ENCODE measurements around the gene KANK3.
"Not testable (repeated sequence)": the region's sequence is repeated elsewhere in the genome, so short reads cannot be mapped to it uniquely, and the experiment has no call there.

KANK3 gene

GRCh38 chr19:8318835-8319234, 24.2 kb downstream of the KANK3 start:
- not testable (repeated sequence) for DNase-seq (ENCODE audit: low read depth, low spot score)

DNA sequence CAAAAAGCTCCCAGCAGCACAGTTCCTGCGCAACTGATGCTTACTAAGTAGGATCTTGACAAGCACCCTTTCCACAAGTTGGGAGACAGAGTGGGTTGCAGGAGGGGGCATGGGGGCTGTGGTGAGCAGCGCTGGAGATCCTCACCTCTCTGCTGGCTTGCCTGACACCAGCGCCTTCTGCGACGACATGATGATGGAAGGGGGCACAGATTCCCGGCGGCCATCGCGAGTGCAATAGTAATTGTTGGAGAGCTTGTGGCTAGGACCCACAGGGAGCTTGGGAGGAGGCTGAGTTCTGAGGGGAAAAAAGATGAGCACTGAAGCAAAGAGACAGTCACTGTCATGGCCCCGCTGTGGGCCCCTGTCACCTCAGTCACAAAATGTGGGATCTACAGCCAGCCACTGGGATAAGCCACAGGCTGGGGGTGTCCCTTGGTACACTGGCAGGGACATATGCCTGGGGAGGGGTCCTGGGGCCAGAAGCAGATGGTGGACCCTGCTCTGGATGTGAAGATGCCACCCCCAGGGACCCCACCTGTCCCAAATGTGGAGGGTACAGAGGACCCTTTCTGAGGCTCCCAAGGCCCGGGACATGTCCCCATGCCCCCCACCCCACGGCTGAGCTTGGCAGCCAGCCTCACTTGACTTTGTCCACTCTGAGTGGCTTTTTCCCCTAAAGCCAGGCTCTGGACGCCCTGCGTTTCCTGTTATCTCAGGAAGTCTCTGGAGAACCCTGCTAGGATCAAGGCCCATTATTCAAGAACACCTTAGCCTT, 26.5 kb downstream of the KANK3 start:
- no peak for DNase-seq (ENCODE audit: low read depth, low spot score)

DNA sequence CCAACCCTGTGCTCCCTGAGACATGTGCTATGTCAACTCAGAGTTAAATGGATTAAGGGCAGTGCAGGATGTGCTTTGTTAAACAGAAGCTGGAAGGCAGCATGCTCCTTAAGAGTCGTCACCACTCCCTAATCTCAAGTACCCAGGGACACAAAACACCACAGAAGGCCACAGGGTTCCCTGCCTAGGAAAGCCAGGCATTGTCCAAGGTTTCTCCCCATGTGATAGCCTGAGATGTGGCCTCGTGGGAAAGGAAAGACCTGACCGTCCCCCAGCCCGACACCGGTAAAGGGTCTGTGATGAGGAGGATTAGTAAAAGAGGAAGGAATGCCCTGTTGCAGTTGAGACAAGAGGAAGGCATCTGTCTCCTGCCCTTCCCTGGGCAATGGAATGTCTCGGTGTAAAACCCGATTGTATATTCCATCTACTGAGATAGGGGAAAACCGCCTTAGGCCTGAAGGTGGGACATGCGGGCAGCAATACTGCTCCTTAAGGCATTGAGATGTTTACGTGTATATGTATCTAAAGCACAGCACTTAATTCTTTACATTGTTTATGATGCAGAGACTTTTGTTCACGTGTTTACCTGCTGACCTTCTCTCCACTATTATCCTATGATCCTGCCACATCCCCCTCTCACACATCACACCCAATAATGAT, 28.0 kb downstream of the KANK3 start:
- not testable (repeated sequence) for DNase-seq (ENCODE audit: low read depth, low spot score)

GRCh38 chr19:8311461-8312260, 31.4 kb downstream of the KANK3 start:
- DNase-seq (ENCODE audit: low read depth, low spot score): no peak

DNA sequence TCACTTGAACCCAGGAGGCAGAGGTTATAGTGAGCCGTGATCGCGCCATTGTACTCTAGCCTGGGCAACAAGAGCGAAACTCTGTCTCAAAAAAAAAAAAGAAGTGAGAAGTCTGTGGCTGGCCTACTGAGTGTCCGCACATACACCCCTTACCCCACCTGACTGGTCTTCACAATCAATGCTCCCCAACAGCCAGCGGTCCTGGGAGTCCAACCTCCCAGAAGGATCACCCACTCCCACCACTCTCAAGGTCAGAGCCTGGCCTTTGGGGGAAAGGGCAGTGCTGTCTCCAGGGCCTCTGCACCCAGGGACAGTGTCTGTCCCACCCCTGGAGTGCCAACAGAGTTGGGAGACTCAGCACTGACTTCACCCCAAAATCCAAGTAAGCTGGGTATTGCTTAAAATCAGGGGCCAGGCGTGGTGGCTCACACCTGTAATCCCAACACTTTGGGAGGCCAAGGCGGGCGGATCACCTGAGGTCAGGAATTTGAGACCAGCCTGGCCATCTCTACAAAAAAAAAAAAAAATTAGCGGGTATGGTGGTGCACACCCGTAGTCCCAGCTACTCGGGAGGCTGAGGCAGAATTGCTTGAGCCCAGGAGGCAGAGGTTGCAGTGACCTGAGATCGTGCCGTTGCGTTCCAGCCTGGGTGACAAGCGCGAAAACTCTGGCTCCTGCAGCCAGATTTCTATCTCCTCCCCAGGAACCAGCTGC, 32.6 kb downstream of the KANK3 start:
- no peak for DNase-seq (ENCODE audit: low read depth, low spot score)

GRCh38 chr19:8308891-8309291, 34.2 kb downstream of the KANK3 start:
- no peak for DNase-seq (ENCODE audit: low read depth, low spot score)

DNA sequence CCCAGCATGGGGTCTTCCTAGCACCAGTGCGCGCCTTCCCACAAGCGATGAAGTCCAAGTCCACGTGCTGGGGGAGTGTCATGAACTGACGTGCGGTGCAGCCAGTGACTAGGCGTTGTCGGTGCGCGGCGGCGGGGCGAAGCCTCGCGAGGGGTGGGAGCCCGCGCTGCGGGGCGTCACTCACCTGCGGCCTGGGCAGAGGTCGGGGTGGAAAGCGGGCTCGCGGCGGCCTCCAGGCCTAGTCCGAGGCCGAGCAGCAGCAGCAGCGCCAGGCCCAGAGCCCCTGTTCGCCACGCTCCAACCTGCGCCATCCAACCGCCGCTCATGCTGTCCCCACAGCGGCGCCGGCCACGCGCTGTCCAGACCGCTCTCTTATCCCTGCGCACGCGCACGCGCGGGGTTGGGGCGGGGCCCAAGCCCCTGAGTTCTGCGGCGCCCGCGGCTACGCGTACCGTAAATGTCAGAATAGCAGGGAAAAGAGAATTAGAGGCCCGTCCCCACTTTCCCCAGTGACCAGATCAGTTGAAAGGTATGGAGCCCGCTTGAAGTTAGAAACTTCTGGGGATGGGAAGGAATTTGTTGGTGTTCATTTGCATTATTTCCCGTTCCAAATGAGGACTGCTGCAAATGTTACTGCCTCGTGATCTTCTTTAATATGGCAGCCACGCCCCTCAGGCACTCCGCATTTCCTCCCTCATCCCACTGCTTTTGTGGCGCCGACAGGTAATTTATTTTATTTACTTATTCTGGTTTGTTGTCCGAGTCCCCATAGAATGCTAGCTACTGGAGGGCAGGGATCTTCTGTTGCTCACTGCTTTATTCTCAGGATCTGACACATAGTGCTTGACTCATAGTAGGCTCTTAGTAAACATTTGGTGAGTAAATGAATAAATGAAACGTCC, 34.8 kb downstream of the KANK3 start, which contains the start of gene CD320:
Gene CD320, minus strand, starts transcription at position 394 of the 902 bp plus-strand sequence. Its CDS starts 68 bp downstream, at position 326.
- no peak for DNase-seq (ENCODE audit: low read depth, low spot score)

- no peak for DNase-seq (ENCODE audit: low read depth, low spot score)
These were observed 35.6 kb downstream of the KANK3 start for GRCh38 chr19:8307400-8307964.

- DNase-seq (ENCODE audit: low read depth, low spot score): no peak
These were observed 36.6 kb downstream of the KANK3 start for GRCh38 chr19:8306235-8307054.

DNA sequence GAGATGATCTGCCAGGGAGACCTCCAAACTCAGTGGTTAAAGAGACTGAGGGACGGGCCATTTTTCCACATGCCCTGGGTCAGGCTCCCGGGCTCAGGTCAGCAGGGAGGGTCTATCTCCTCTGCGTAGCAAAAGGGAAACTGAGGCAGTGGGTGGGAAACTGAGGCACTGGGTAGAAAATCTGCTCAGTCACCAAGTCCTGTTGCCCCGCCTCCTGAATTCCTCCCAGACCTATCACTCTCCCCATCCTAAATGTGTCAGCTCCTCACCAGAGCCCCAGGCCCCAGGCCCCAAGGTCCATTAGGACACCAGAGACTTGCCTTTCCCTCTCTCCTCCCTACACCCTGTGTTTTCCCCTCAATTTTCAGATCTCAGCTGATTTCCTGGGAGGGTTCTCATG, 37.3 kb downstream of the KANK3 start:
- no peak for DNase-seq (ENCODE audit: low read depth, low spot score)

DNA sequence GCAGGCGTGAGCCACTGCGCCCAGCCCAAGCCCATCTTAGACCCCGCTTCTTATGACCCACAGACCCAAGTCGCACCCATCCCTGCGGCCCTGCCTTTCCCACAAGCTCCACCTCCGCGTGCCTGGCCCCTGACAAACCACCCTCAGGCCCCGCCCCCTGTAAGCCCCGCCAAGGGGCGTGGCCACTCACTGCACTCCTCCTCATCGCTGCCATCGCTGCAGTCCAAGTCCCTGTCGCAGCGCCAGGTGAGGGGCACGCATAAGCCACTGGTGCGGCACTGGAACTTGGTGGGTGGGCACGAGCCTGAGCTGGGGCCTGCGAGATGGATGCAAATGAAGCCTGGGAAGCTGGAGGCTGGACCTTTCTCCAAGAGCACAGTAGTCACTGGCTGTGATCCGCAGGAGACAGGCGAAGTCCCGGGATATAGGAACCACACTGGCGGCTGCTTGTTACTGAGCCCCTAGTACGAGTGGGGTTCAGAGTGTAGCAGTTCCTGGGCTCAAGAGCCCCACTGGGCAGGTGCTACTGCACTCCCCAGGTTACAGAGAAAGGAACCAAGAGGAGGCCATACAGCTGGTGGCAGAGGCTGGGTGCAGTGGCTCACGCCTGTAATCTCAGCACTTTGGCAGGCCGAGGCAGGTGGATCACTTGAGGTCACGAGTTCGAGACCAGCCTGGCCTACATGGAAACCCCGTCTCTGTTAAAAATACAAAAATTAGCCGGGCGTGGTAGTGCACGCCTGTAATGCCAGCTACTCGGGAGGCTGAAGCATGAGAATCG, 38.0 kb downstream of the KANK3 start:
- no peak for DNase-seq (ENCODE audit: low read depth, low spot score)

DNA sequence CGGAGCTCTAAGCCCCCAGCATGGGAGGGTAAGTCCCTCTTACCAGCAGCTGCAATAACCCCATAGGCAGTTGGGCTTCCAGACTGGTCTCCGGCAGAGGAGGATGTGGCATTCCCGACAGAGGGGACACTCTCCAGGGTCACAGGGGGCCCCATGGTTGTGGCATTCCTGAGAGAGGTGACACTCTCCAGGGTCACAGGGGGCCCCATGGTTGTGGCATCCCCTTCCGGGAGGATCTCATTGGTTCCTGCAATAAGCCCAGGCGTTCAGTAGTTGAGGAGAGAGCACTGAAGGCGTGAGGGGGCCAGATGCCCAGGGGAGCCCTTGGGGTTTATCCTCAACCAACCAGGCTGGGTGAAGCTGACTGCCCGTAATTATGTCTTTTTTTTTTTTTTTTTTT, 40.3 kb downstream of the KANK3 start:
- DNase-seq (ENCODE audit: low read depth, low spot score): no peak

DNA sequence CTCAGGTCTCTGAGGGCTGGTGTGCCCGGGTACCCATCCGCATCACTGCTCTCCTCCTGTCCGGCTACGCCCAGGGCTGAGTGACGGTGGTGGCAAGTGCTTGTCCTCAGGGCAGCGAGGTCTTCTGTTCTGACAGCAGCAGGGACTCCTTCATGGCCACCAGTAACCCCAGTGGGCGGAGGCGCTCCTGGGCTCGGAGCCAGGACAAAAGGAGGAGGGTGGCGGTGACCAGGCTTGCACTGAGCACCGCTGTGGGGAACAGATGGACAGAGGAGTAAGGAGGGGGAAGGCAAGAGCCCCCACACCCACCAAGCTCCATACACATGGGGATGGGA, 40.7 kb downstream of the KANK3 start:
- DNase-seq (ENCODE audit: low read depth, low spot score): no peak

DNA sequence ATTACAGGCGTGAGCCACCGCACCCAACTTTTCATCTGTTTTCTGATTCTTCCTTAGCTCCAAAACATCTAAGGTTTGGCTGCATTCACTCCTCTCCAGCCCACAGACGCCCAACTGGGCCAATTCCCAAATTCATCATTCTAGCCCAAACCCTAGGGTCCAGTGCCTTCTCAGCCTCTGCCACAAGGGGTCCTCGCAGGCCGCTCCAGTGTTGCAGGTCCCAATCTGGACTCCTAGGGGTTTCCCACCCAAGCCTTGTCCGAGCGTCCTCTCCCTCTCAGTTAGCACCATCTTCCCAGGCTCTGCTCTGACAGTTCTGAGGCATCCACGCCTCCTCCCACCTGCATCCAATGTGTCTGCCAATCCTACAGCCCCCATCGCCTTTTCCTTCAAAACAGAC, 51.7 kb downstream of the KANK3 start:
- DNase-seq (ENCODE audit: low read depth, low spot score): not testable (repeated sequence)

GRCh38 chr19:8276508-8276907, 66.6 kb downstream of the KANK3 start:
- DNase-seq (ENCODE audit: low read depth, low spot score): not testable (repeated sequence)

All from iPS DF 19.7 (cell line).